SK-N-SH treated with all-trans-retinoic acid at 6 μM for 48 hours (cell line): ENCODE measurements around the gene CALN1.

Source experiments
- ATAC-seq: fragments of 200-7000 bp; cut with Tn5 transposase; 3 replicates; pipeline ENCODE4 v1.9.1; 2020; ENCODE audit warnings: mild to moderate bottlenecking, moderate library complexity
- ARNTL ChIP-seq: fragments of 450-650 bp; formaldehyde crosslinking; IDR thresholded peaks from 2 replicates; pipeline ENCODE4 v1.5.0; 2020; ENCODE audit warnings: low read depth, mild to moderate bottlenecking, moderate library complexity, borderline replicate concordance
- BACH2 ChIP-seq: fragments of 250-450 bp; sonication (Bioruptor Pico); IDR thresholded peaks from 2 replicates; pipeline ENCODE4 v1.9.0; 2021; ENCODE audit warnings: mild to moderate bottlenecking, borderline replicate concordance
- CREB5 ChIP-seq: fragments of 250-450 bp; sonication (Bioruptor Pico); IDR thresholded peaks from 2 replicates; pipeline ENCODE4 v1.5.1; 2020; ENCODE audit warnings: low read depth, mild to moderate bottlenecking, moderate library complexity
- CSDC2 ChIP-seq: fragments of 250-450 bp; sonication (Bioruptor Pico); IDR thresholded peaks from 2 replicates; pipeline ENCODE4 v1.5.0; 2020; ENCODE audit warnings: mild to moderate bottlenecking, moderate library complexity
- ESRRG ChIP-seq: fragments of 250-450 bp; sonication (Bioruptor Pico); IDR thresholded peaks from 2 replicates; pipeline ENCODE4 v1.6.1; 2021; ENCODE audit warnings: mild to moderate bottlenecking
- GLIS3 ChIP-seq: fragments of 250-450 bp; sonication (Bioruptor Pico); IDR thresholded peaks from 2 replicates; pipeline ENCODE4 v1.5.0; 2020; ENCODE audit warnings: mild to moderate bottlenecking, moderate library complexity
- ISL1 ChIP-seq: fragments of 250-450 bp; sonication (Bioruptor Pico); IDR thresholded peaks from 2 replicates; pipeline ENCODE4 v2.1.2; 2022; ENCODE audit warnings: mild to moderate bottlenecking, moderate library complexity
- OSR1 ChIP-seq: fragments of 250-450 bp; sonication (Bioruptor Pico); IDR thresholded peaks from 2 replicates; pipeline ENCODE4 v1.8.0; 2022; ENCODE audit warnings: moderate library complexity, mild to moderate bottlenecking, inconsistent platforms
- PATZ1 ChIP-seq: fragments of 250-450 bp; sonication (Bioruptor Pico); IDR thresholded peaks from 2 replicates; pipeline ENCODE4 v1.8.0; 2020; ENCODE audit warnings: mild to moderate bottlenecking, moderate library complexity, borderline replicate concordance
- RARB ChIP-seq: fragments of 250-450 bp; sonication (Bioruptor Pico); IDR thresholded peaks from 2 replicates; pipeline ENCODE4 v1.8.0; 2021; ENCODE audit warnings: mild to moderate bottlenecking, moderate library complexity
- SNAI2 ChIP-seq: fragments of 250-450 bp; sonication (Bioruptor Pico); IDR thresholded peaks from 2 replicates; pipeline ENCODE4 v1.5.0; 2020; ENCODE audit warnings: mild to moderate bottlenecking, moderate library complexity
- TCF4 ChIP-seq: fragments of 250-450 bp; sonication (Bioruptor Pico); IDR thresholded peaks from 2 replicates; pipeline ENCODE4 v1.8.0; 2021; ENCODE audit warnings: mild to moderate bottlenecking, moderate library complexity, borderline replicate concordance
- TOX ChIP-seq: fragments of 250-450 bp; sonication (Bioruptor Pico); IDR thresholded peaks from 2 replicates; pipeline ENCODE4 v1.8.0; 2021; ENCODE audit warnings: mild to moderate bottlenecking, moderate library complexity, borderline replicate concordance
- TSHZ2 ChIP-seq: fragments of 250-450 bp; sonication (Bioruptor Pico); IDR thresholded peaks from 2 replicates; pipeline ENCODE4 v1.5.0; 2020; ENCODE audit warnings: mild to moderate bottlenecking, moderate library complexity
- ZFP3 ChIP-seq: fragments of 250-450 bp; sonication (Bioruptor Pico); IDR thresholded peaks from 2 replicates; pipeline ENCODE4 v1.5.0; 2020; ENCODE audit warnings: mild to moderate bottlenecking, moderate library complexity
- ZFP30 ChIP-seq: fragments of 450-650 bp; formaldehyde crosslinking; IDR thresholded peaks from 2 replicates; pipeline ENCODE4 v1.5.0; 2022; ENCODE audit warnings: mild to moderate bottlenecking, moderate library complexity
- ZNF565 ChIP-seq: fragments of 450-650 bp; formaldehyde crosslinking; conservative IDR thresholded peaks from 2 replicates; pipeline ENCODE4 v1.5.0; 2020; ENCODE audit warnings: low read depth, mild to moderate bottlenecking, moderate library complexity
- ZNF70 ChIP-seq: fragments of 450-650 bp; formaldehyde crosslinking; IDR thresholded peaks from 2 replicates; pipeline ENCODE4 v1.5.0; 2020; ENCODE audit warnings: mild to moderate bottlenecking, moderate library complexity
- ZNF8 ChIP-seq: fragments of 450-650 bp; formaldehyde crosslinking; IDR thresholded peaks from 2 replicates; pipeline ENCODE4 v1.5.0; 2020; ENCODE audit warnings: mild to moderate bottlenecking, moderate library complexity
- TF ChIP-seq, protein P1 (sequence below): fragments of 250-450 bp; sonication (Bioruptor Pico); IDR thresholded peaks from 2 replicates; pipeline ENCODE4 v1.5.1; 2021; ENCODE audit warnings: mild to moderate bottlenecking, moderate library complexity

CALN1 gene

GRCh38 chr7:71984348-71984747 lies 427.8 kb downstream of the CALN1 start:
- no peak for ATAC-seq
- TF ChIP-seq OSR1 (no peak), ZNF70 (no peak), SNAI2 (CRISPR knock-in tag) (no peak), TSHZ2 (CRISPR knock-in tag) (no peak), CREB5 (CRISPR knock-in tag) (no peak), TCF4 (CRISPR knock-in tag) (no peak), ZFP3 (CRISPR knock-in tag) (no peak), BACH2 (no peak), ESRRG (no peak)
- TF ChIP-seq, protein P1, sequence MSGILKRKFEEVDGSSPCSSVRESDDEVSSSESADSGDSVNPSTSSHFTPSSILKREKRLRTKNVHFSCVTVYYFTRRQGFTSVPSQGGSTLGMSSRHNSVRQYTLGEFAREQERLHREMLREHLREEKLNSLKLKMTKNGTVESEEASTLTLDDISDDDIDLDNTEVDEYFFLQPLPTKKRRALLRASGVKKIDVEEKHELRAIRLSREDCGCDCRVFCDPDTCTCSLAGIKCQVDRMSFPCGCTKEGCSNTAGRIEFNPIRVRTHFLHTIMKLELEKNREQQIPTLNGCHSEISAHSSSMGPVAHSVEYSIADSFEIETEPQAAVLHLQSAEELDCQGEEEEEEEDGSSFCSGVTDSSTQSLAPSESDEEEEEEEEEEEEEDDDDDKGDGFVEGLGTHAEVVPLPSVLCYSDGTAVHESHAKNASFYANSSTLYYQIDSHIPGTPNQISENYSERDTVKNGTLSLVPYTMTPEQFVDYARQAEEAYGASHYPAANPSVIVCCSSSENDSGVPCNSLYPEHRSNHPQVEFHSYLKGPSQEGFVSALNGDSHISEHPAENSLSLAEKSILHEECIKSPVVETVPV (CRISPR knock-in tag) = no peak

GRCh38 chr7:71982851-71983250 lies 429.3 kb downstream of the CALN1 start:
- ATAC-seq = no peak
- TF ChIP-seq ZNF565 (CRISPR knock-in tag) (no peak), OSR1 (no peak), SNAI2 (CRISPR knock-in tag) (no peak), ZFP30 (CRISPR knock-in tag) (no peak), CSDC2 (CRISPR knock-in tag) (no peak), TSHZ2 (CRISPR knock-in tag) (no peak), TOX (CRISPR knock-in tag) (no peak), GLIS3 (no peak), ZNF70 (no peak), ISL1 (CRISPR knock-in tag) (no peak), ARNTL (CRISPR knock-in tag) (no peak)
- TF ChIP-seq, protein P1 (CRISPR knock-in tag) = no peak

- no peak for TF ChIP-seq ISL1 (CRISPR knock-in tag)
- no peak for TF ChIP-seq OSR1
- TF ChIP-seq ZNF8 (CRISPR knock-in tag) = no peak
- ATAC-seq = no peak
Observed at GRCh38 chr7:71976645-71977044, 435.5 kb downstream of the CALN1 start.

- TF ChIP-seq CREB5 (CRISPR knock-in tag) (no peak), ZFP3 (CRISPR knock-in tag) (no peak), TOX (CRISPR knock-in tag) (no peak), PATZ1 (no peak), ISL1 (CRISPR knock-in tag) (no peak), OSR1 (no peak), ESRRG (no peak), ZNF70 (no peak), RARB (CRISPR knock-in tag) (no peak), TCF4 (CRISPR knock-in tag) (no peak), ZNF565 (CRISPR knock-in tag) (no peak), ZFP30 (CRISPR knock-in tag) (no peak), SNAI2 (CRISPR knock-in tag) (no peak)
- TF ChIP-seq, protein P1 (CRISPR knock-in tag) = no peak
- no peak for ATAC-seq
Observed at GRCh38 chr7:71974611-71975010, 437.5 kb downstream of the CALN1 start.
